ENCODE measurements around the gene ZNF32.

GRCh38 chr10:43680035-43680434 lies 31.4 kb upstream of the ZNF32 start:
- no peak for TF ChIP-seq CTCF (IDR thresholded peaks at IDR 0.05; ENCODE audit: poor library complexity, severe bottlenecking)
- no peak for TF ChIP-seq RAD21 (conservative IDR thresholded peaks at IDR 0.05)

Data from neural cell (in vitro differentiated cells).